K562 (cell line): Measurements from ENCODE around the gene SULT1C4. TPM values are rescaled to one million over a fixed set of nuclear protein-coding genes. Genes with fewer than 3 reads are reported as not detected.

Source experiments
- ELF2 ChIP-seq: fragments of 250-450 bp; sonication (Bioruptor Pico); IDR thresholded peaks from 2 replicates; pipeline ENCODE4 v1.5.0; 2021; ENCODE audit warnings: mild to moderate bottlenecking
- GATAD2A ChIP-seq: fragments of 450-650 bp; IDR thresholded peaks from 2 replicates; pipeline ENCODE4 v1.6.1; 2017
- MXI1 ChIP-seq: IDR thresholded peaks from 2 replicates; pipeline ENCODE4 v1.6.1; 2011; ENCODE audit warnings: low read depth, mild to moderate bottlenecking, improper control_type of control experiment, low read length
- SRSF7 ChIP-seq: fragments of 200-400 bp; formaldehyde crosslinking; optimal IDR thresholded peaks from 2 replicates; pipeline ENCODE3; 2017; ENCODE audit warnings: mild to moderate bottlenecking, low read depth, low read length
- ZNF445 ChIP-seq: fragments of 250-450 bp; sonication (Bioruptor Pico); IDR thresholded peaks from 2 replicates; pipeline ENCODE4 v1.4.0; 2020; ENCODE audit warnings: low read depth, mild to moderate bottlenecking, moderate library complexity
- polyA plus RNA-seq, 8 experiments: library from polyadenylated mRNA; depleted of rRNA in 4 of 8; stranded (reverse) in 5 of 8; unstranded in 3 of 8; fragments of >200 nt; fragmentation: Nextera tagmentation in 2 of 8; fragmentation: Illumina TruSeq in 1 of 8; extraction: Ambion mirVana in 2 of 8; extraction: Trizol in 1 of 8; gene quantifications; 2 replicates each; pipeline versions ENCODE4 v1.2.1 to v1.2.3, GENCODE V29; 2011 to 2014; ENCODE audit warnings: inconsistent platforms in 1 of 8, missing spikeins in 1 of 8
- total RNA-seq, 7 experiments: library from RNA; depleted of rRNA in 6 of 7; stranded (reverse); fragments of >200 nt in 6 of 7; fragmentation: Illumina TruSeq in 2 of 7; extraction: Trizol in 2 of 7; gene quantifications; 2 replicates each; pipeline versions ENCODE4 v1.2.1 to v1.2.3, GENCODE V29; 2011 to 2021; ENCODE audit warnings: low replicate concordance in 1 of 7
- TF ChIP-seq, protein P1 (sequence below): IDR thresholded peaks from 2 replicates; pipeline ENCODE4 v1.6.1; 2014; ENCODE audit warnings: antibody characterized with exemption
- TF ChIP-seq, protein P2 (sequence below): fragments of 200-600 bp; sonication (generic); IDR thresholded peaks from one replicate; pipeline ENCODE4 v1.6.1; 2012; ENCODE audit warnings: mild to moderate bottlenecking, low read depth, low read length, inconsistent platforms

Gene SULT1C4
- total and polyA plus RNA-seq, 9 of the 15 experiments (the other 6 are each of a cell fraction or from before 2014, with no cell fraction given), result 0.04 to 0.14 (median 0.09) TPM; not detected in 5

- TF ChIP-seq, protein P1, sequence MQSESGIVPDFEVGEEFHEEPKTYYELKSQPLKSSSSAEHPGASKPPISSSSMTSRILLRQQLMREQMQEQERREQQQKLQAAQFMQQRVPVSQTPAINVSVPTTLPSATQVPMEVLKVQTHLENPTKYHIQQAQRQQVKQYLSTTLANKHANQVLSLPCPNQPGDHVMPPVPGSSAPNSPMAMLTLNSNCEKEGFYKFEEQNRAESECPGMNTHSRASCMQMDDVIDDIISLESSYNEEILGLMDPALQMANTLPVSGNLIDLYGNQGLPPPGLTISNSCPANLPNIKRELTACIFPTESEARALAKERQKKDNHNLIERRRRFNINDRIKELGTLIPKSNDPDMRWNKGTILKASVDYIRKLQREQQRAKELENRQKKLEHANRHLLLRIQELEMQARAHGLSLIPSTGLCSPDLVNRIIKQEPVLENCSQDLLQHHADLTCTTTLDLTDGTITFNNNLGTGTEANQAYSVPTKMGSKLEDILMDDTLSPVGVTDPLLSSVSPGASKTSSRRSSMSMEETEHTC, result no peak
- TF ChIP-seq ELF2 (CRISPR knock-in tag), result no peak
- TF ChIP-seq MXI1, result no peak
- TF ChIP-seq, protein P2, sequence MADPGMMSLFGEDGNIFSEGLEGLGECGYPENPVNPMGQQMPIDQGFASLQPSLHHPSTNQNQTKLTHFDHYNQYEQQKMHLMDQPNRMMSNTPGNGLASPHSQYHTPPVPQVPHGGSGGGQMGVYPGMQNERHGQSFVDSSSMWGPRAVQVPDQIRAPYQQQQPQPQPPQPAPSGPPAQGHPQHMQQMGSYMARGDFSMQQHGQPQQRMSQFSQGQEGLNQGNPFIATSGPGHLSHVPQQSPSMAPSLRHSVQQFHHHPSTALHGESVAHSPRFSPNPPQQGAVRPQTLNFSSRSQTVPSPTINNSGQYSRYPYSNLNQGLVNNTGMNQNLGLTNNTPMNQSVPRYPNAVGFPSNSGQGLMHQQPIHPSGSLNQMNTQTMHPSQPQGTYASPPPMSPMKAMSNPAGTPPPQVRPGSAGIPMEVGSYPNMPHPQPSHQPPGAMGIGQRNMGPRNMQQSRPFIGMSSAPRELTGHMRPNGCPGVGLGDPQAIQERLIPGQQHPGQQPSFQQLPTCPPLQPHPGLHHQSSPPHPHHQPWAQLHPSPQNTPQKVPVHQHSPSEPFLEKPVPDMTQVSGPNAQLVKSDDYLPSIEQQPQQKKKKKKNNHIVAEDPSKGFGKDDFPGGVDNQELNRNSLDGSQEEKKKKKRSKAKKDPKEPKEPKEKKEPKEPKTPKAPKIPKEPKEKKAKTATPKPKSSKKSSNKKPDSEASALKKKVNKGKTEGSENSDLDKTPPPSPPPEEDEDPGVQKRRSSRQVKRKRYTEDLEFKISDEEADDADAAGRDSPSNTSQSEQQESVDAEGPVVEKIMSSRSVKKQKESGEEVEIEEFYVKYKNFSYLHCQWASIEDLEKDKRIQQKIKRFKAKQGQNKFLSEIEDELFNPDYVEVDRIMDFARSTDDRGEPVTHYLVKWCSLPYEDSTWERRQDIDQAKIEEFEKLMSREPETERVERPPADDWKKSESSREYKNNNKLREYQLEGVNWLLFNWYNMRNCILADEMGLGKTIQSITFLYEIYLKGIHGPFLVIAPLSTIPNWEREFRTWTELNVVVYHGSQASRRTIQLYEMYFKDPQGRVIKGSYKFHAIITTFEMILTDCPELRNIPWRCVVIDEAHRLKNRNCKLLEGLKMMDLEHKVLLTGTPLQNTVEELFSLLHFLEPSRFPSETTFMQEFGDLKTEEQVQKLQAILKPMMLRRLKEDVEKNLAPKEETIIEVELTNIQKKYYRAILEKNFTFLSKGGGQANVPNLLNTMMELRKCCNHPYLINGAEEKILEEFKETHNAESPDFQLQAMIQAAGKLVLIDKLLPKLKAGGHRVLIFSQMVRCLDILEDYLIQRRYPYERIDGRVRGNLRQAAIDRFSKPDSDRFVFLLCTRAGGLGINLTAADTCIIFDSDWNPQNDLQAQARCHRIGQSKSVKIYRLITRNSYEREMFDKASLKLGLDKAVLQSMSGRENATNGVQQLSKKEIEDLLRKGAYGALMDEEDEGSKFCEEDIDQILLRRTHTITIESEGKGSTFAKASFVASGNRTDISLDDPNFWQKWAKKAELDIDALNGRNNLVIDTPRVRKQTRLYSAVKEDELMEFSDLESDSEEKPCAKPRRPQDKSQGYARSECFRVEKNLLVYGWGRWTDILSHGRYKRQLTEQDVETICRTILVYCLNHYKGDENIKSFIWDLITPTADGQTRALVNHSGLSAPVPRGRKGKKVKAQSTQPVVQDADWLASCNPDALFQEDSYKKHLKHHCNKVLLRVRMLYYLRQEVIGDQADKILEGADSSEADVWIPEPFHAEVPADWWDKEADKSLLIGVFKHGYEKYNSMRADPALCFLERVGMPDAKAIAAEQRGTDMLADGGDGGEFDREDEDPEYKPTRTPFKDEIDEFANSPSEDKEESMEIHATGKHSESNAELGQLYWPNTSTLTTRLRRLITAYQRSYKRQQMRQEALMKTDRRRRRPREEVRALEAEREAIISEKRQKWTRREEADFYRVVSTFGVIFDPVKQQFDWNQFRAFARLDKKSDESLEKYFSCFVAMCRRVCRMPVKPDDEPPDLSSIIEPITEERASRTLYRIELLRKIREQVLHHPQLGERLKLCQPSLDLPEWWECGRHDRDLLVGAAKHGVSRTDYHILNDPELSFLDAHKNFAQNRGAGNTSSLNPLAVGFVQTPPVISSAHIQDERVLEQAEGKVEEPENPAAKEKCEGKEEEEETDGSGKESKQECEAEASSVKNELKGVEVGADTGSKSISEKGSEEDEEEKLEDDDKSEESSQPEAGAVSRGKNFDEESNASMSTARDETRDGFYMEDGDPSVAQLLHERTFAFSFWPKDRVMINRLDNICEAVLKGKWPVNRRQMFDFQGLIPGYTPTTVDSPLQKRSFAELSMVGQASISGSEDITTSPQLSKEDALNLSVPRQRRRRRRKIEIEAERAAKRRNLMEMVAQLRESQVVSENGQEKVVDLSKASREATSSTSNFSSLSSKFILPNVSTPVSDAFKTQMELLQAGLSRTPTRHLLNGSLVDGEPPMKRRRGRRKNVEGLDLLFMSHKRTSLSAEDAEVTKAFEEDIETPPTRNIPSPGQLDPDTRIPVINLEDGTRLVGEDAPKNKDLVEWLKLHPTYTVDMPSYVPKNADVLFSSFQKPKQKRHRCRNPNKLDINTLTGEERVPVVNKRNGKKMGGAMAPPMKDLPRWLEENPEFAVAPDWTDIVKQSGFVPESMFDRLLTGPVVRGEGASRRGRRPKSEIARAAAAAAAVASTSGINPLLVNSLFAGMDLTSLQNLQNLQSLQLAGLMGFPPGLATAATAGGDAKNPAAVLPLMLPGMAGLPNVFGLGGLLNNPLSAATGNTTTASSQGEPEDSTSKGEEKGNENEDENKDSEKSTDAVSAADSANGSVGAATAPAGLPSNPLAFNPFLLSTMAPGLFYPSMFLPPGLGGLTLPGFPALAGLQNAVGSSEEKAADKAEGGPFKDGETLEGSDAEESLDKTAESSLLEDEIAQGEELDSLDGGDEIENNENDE, result no peak
- no peak for TF ChIP-seq GATAD2A
- TF ChIP-seq ZNF445, result no peak
- TF ChIP-seq SRSF7, result no peak
Observed at GRCh38 chr2:108377401-108377800, 353 bp upstream of the SULT1C4 start (continued).
